ENCODE measurements around the gene MKX.
"Not testable (repeated sequence)": the region's sequence is repeated elsewhere in the genome, so short reads cannot be mapped to it uniquely, and the experiment has no call there.

The MKX gene

DNA sequence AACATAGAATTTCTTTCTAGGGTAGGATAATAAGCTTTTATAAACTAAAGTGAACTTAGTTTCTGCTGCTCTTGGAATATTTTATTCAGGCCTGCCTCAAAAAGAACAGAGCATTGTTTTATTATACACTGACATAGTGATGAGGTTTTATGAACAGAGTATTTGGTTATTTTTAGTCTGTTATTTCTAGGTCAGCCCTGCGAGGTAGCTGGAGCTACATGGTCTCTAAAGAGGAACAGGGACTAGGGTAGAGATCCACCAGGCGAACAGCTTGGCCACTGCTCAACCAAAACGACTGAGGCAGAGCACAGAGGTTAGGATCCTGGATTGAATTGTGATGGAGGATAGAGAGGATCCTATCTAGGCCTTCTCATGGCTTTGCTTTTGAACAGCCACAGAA, 53.0 kb downstream of the MKX start:
- no peak for DNase-seq (ENCODE audit: low read depth)

DNA sequence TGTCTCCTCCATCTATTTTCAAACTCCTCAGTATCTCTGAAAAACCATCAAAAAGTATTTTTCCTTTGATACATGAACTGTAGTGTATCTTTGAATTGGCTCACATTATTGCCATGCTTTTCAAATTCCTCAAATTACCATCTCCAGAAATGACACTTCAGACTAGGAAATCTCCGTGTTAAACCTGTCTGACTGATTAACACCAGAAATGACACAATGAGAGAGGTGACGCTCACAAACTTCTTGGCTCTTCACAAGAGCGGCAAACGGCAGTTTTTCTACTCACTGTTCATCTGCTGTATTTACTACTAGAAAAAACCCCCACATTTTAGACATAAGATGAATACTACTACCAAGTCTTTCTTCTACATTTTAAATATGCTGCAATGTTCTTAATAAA, 56.6 kb downstream of the MKX start:
- DNase-seq (ENCODE audit: low read depth), result no peak

DNA sequence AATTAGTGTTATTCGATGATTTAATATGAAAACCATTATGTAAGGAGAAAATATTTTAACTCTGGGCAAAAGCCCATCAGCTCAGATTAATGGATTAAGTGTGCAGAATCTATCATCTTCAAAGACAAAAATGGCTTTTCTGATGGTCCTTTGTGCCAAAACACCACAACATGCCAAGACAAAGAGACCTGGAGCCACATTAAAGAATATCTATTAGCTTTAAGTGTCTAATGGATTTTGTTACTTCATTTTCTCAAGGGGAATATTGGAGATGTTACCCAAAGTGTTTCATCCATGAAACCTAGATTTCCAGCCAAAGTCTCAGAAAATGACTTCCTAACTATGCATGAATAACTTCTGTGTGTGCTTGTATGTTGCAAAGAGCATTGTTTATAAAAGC, 57.3 kb downstream of the MKX start:
- DNase-seq (ENCODE audit: low read depth), result no peak

DNA sequence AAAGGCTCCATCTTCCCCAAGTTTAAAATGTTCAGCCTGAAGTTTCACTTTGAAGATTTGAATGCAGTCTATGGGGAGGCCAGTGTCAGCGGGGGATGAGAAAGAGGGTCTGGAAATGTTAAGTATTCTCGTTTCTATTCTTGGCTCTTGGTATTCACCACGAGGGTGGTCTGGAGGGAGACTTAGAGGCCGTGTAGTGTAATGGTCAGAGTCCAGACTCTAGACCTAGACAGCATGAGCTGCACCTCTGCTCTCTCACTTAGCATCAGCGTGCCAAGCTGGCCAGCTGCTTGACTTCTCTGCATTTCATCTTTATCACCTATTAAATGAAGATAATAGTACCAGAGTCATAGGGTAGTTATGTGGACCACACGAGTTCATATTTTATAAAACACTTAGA, 57.9 kb downstream of the MKX start:
- no peak for DNase-seq (ENCODE audit: low read depth)

DNA sequence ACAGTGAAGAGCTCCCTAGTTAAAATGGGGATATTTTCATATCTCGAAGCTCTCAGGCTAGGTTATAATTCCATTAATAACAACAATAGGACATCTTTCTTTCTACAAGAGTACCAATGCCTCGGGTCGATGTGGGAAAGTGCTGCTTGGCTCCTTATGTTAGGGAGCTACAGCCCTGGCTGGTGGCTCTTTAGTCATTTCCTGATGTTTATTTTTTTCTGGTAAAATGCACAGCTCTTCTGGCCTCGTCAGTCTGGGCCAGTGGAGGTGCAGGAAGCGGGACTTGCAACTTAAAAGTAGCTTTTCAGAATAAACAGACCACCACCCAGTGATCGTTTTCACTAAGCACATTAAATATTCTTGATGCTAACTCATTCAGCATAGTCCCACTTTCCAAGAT, 58.3 kb downstream of the MKX start:
- DNase-seq (ENCODE audit: low read depth), result no peak

DNA sequence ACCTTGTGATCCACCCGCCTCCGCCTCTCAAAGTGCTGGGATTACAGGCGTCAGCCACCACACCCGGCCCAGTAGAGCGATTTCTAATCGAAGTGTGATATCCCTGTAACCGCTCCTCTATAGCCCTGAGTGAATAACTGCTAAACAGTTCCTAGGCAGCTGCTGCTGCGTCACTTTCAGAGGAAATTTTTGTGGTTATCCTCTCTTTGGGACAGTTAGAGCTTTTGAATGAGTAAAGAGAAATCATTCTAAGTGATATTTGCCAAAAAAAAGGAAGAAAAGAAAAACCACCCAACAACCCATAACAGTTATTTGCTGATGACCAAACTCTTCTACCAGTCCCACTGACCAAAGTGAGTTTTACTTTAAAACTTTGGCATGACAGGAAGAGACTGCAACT, 59.9 kb downstream of the MKX start:
- no peak for DNase-seq (ENCODE audit: low read depth)

DNA sequence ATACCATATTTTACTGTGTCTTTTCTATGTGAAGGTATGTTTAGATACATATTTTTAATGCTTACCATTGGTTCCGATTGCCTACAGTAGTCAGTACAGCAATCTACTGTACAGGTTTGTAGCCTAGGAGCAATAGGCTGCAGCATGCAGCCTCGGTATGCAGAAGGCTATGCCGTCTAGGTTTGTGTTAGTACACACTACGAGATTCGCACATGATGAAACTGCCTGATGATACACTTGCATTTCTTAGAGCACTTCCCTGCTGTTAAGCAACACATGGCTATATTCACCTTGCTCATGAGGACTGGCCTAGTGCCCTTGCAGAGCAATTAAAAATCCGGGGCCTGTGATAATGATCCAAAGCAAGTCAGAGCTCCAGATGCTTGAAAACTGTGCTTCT, 62.4 kb downstream of the MKX start:
- DNase-seq (ENCODE audit: low read depth), result no peak

DNA sequence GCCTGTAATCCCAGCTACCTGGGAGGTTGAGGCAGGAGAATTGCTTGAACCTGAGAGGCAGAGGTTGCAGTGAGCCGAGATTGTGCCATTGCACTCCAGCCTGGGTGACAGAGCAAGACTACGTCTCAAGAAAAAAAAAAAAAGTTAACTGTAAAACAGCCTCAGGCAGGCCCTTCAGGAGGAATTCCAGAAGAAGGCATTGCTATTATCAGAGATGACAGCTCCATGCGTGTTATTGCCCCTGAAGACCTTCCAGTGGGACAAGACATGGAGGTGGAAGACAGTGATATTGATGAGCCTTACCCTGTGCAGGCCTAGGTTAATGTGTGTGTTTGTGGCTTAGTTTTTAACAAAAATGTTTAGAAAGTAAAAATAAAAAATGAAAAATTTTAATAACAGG, 63.8 kb downstream of the MKX start:
- not testable (repeated sequence) for DNase-seq (ENCODE audit: low read depth)

DNA sequence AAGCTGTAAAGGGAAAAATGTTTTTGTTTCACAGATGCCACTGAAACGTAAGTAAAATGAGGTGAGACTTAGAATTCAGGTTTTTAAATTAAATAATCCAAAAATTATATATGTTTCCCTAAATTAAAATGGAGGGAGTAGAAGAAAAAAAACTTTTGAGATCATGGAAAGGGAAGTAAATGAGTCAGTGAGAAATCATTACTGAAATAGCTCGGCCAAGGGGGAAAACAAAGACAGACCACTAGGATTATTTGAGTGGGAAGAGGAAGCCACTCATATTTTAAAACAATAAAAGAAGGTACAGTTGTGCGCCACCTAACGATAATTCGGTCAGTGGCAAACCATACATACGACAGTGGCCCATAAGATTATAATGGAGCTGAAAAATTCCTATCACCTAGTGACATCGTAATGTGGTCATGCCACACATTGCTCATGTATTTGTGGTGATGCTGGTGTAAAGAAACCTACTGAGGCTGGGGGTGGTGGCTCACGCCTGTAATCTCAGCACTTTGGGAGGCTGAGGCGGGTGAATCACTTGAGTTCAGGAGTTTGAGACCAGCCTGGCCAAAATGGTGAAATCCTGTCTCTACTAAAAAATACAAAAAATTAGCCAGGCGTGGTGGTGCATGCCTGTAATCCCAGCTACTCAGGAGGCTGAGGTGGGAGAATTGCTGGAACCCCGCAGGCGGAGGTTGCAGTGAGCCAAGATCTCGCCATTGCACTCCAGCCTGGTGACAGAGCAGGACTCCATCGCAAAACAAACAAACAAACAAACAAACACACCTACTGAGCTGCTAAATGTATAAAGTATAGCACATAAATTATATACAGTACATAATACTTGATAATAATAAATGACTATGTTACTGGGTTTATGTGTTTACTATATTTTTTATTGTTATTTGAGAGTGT, 64.7 kb downstream of the MKX start:
- no peak for DNase-seq (ENCODE audit: low read depth)

DNA sequence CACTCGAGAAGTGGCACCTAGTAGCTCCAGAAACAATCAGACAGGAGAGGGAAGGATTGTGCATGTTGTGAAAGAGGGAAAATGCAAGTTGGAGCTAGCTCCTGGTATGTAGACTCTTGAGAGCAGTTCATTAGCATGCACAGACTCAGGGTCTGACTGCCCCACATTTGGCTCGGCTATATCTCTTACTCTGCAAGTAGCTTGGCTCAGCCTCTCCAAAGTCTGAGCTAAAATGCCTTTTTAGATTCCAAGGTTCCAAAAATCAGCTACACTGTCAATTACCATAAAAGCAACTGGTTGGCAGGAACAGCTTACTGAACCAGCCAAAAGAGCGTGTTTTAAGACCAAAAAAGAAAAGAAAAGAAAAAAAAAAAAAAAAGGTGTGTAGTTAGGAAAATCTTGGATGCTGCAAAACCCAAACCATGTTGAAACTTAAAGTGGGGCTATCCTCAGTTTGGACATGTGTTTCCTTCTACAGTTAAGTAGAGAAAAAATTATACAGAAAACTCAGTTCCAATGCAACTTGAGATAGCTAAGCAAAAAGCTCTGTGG, 65.5 kb downstream of the MKX start:
- no peak for DNase-seq (ENCODE audit: low read depth)

DNA sequence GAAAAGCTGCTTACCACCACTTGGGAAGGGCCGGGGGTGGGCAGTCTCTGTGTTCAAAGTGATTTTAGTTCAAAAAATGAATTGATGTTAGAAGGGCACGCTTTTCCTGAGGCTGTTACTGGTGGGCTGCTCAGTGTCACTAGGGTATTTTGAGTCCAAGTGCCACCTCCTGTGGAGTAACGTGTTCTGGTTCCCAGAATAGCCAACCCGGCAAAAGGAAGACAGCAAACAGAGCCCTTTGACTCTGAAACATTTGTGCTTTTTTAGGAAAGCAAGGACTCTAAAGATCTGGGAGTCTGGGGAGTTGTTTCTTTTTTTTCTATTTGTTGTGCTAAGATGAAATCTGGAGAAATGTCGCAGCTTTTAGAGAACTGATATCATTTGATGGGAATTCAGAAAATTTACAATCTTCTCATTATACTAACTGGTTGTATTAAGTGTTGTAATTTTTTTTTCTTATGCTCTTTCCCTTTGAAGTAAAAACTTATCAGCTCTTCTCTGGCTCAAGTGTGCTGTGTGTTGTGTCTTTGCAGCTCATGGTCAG, 66.2 kb downstream of the MKX start:
- DNase-seq (ENCODE audit: low read depth), result no peak

DNA sequence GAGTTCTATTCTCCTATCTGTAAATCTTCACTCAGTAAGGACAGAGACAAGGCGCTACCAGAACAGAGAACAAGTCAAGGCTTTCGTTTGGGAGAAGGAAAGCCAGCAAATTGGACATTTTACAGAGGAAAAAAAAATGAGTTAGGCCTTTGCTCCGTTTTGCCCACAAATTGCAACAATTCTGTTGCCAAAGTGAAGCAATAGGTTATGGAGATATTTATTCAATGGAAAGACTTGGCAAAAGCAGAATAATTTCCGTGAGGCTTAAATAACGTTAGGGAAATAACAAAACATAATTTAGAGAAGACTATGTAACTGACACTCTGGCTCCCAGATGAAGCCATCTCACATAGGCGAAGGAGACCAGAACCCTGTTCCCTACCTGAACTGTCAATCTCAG, 67.5 kb downstream of the MKX start:
- DNase-seq (ENCODE audit: low read depth), result no peak

DNA sequence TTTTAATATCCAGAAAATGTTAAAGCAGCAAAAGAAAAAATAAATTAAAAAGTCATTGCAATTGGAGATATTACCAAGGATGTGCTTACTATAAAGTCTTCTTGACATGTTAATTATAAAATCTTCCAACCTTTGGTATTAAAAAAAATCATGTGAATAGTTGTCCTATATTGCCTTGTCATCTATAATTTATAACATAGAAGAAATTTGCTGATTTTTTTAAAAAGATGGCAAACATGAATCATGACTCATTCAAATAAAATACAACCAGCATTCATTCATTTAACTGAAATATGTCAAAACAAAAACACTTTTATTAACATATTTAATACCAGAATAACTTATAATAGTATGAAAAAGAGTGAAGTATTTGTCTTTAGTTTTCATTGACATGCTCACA, 72.6 kb downstream of the MKX start:
- DNase-seq (ENCODE audit: low read depth), result no peak

DNA sequence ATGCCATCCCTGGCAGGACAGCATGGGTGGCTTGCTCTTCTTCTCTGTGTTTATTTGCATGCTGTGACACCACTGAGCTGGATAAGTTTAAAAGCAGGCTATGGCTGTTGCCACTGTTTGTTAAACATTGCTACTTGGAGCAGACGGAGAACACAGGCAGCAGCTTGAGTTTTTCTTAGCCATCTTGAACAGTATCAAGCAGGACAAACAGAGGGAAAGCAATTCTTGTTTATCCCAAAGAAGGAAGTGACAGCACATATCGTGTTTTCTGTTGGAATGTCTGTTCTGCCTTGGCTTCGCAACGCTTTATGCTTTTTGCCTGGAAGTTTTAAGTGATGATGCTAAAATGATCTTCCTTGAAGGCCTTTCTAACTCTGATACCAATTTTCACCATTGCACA, 73.8 kb downstream of the MKX start:
- DNase-seq (ENCODE audit: low read depth), result no peak

DNA sequence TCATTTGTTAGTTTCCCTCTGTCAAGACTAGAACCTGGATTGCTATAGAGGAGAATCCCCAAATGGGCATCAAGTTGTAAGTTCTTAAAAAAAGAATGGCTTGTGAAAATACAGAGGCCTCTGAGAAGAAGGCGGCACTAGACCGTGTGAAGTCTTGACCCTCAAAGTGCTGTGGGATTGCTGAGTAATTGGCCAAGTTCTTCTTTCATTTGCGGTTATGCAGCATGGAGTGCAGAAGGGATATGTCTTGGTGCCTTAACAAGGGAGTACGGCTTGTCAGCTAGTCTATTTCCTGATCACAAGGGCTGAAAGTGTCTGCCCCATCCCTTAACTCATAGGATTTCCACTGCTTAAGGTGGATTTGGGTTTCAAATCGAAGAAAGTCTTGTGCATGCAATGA, 81.2 kb downstream of the MKX start:
- DNase-seq (ENCODE audit: low read depth), result no peak

DNA sequence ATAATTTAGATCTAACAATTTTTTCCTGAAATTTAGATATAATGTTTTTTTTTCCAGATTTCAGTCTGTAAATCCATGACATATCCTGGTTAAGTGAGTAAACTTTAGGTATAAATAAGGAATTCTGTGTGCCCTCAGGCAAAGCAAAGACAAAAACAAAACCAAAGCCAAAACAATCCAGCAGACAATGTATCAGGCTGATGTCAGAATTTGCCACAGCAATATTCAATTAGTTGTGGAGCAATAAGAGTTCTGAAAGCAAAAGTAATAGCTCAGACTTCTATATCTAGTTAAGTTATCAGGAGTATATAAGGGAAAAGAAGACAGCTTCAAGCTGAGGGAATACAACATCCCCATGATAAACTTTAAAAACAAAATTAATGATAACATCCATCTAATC, 82.0 kb downstream of the MKX start:
- no peak for DNase-seq (ENCODE audit: low read depth)

DNA sequence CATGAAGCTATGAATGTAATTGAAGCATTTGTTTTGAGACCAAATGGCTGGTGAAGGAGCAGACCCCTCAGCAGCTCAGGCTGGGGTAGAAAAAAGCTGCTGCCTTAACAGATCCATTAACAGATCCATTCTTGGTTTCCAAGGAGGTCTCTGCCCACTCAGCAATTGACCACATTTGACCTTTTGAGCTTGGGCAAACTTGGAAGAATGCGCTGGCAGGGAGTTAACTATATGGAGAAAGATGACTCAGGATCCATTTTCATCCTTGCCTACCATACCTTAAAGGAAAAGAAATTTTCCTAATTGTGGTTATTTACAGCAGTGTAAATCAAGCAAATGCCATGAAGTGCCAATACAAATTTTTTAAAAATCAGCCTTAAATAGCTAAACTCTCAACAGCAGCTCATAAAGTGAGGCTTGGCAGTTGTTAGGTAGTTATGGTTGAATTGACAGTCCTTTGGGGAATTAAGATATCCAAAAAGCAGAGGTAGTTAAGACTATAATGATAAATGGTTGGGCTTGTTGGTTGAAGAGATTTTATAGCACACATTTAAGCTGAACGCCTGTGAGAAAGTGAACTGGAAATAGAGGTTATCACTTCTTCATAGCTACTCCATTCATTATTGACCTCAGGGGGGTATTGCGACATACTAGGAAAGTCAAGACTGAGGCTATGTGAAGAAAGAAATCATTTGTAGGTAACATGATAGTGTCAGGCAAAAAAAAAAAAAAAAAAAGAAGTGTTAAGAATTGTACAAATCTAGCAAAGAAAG, 83.9 kb downstream of the MKX start:
- no peak for DNase-seq (ENCODE audit: low read depth)

DNA sequence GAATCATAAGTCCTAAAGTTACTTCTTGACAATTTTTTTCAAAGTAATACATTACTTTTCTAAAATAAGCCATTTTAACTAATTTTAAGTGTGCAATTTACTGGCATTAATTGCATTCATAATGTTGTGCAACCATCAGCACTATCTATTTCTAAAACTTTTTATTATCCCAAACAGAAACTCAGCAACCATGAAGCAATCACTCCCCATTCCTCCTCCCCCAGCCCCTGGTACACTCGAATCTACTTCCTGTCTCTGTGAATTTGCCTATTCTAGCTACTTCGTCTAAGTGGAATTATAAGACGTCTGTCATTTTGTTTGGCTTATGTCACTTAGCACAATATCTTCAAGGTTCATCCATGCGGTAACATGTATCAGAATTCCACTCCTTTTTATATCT, 84.9 kb downstream of the MKX start:
- DNase-seq (ENCODE audit: low read depth), result no peak

DNA sequence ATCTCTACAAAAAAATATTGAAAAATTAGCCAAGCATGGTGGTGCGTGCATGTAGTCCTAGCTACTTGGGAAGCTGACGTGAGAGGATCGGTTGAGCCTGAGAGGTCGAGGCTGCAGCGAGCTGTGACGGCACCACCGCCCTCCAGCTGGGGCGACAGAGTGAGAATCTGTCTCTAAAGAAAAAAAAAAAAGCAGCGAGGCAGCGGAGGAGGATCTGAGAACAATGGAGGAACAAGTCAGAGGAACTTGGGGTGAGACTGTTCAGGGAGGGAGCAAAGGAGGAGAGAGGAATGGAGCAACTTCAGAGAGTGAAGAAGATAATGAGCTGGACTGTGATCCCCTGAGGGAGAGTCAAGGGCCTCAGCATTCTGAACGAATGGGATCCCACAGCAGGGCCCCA, 85.4 kb downstream of the MKX start:
- DNase-seq (ENCODE audit: low read depth), result no peak

DNA sequence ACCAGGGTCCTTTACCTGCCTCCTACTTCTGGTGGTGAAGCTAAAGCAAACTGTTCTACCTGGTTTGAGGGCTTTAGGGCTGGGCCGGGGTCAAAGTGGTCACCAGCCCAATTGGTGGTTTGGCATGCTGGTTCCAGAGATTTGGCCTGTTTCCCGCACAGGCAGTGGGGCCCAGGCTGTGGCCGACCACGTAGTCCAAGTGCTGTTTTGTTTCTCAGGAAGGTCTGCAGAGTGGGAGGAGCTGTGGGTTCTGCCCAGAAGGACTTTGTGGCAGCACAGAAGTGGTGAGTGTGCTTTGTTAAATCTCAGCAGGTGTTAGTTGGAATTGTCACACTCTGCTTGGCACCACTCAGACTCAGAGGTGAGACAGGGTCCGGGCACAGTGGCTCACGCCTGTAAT, 85.8 kb downstream of the MKX start:
- DNase-seq (ENCODE audit: low read depth), result no peak

DNA sequence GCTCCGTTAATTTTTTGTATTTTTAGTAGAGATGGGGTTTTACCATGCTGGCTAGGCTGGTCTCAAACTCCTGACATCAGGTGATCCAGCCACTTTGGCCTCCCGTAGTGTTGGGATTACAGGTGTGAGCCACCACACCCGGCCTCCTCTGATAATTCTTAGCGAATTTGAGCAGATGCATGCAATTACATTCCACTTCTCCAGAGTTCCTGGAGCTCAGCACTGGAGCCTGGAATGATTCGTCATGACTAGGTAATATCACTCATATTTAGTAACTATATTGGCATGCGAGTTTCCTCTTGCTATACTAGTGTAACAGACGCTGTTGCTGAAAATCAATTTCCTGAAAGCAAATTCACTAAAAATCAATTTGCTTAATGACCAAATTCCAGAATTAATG, 86.8 kb downstream of the MKX start:
- no peak for DNase-seq (ENCODE audit: low read depth)

DNA sequence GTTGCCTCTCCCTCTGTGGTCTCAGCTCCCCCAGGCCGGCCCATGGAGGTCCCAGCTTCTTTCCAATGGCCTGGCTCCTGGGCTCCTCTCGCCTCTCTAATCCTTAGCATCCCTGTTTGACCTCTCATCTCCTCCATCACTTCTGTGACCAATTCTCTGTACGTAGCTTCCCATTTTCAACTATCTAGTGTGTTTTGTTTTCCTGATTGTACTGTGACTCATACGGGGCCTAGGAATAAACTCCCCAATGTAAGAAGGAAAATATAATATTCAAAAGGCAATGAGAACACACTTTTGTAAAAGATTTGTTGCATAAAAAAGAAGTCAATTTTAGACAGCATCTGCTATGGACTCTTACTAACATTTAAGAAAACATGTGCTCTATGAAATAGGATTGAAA, 90.3 kb downstream of the MKX start:
- no peak for DNase-seq (ENCODE audit: low read depth)

DNA sequence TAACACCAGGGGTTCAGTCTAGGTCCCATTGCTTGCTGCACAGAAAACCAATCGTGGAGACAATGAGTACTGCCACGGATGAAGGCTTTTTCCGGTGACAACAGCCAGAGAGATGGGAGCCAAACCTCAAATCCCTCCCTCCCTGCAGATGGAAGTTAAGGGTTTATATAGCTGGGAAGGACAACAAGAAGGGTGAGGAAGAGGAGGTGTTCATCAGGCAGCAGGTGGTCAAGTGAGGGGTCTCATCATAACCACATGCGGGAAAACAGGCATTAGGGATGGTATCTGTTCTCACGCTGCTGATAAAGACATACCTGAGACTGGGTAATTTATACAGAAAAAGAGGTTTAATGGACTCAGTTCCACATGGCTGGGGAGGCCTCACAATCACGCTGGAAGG, 91.3 kb downstream of the MKX start:
- no peak for DNase-seq (ENCODE audit: low read depth)
